ENCODE data around the gene IL20RB. TPM values are rescaled to one million over a fixed set of nuclear protein-coding genes. Genes with fewer than 3 reads are reported as not detected.
A peak's percentile ranks its signal among the peaks of the same experiment; 100 is the strongest.

Gene IL20RB
- total and polyA plus RNA-seq, 2 of the 13 experiments (the other 11 are each of a cell fraction or from before 2014, with no cell fraction given), result 0.22 to 0.32 TPM

GRCh38 chr3:136982033-136982432 lies 24.2 kb downstream of the IL20RB start:
- Histone ChIP-seq H3K9me3 (ENCODE audit: low read length) (no peaks in the 10 kb centered on the region), H3K27me3 (ENCODE audit: control insufficient read depth in 1 of 2, insufficient read depth in 2 of 2, low read length in 2 of 2) (no peaks in the 10 kb centered on the region), H3K4me1 (ENCODE audit: insufficient read depth, low read length) (no peaks in the 10 kb centered on the region), H3K79me2 (ENCODE audit: insufficient read depth, low read length) (no peaks in the 10 kb centered on the region), H3K27ac (ENCODE audit: extremely low read length, insufficient read depth, low read length) (no peak overlapping the region), H4K20me1 (ENCODE audit: insufficient read depth, low read length) (no peaks in the 10 kb centered on the region), H3K4me3 (replicated peaks in 1 of 3; ENCODE audit: insufficient read depth in 1 of 3, low read depth in 2 of 3, low read length in 3 of 3) (no peak overlapping the region), H3K4me2 (ENCODE audit: low read depth, low read length) (no peak overlapping the region), H3K9ac (ENCODE audit: insufficient read depth, low read depth, low read length) (no peak overlapping the region), H3K36me3 (replicated peaks in 1 of 2; ENCODE audit: control insufficient read depth in 1 of 2, insufficient read depth in 2 of 2, low read length in 2 of 2) (no peaks in the 10 kb centered on the region), H2AFZ (ENCODE audit: low read length) (no peak overlapping the region)
- in situ Hi-C loops (cut with HindIII; ENCODE audit: extremely low pct_ligation_motif_present, low pct_unique_long_range_greater_than_20kb), result no loop called here
- intact Hi-C loops (cut with micrococcal nuclease; ENCODE audit: unreplicated experiment), result no loop called here
- FAIRE-seq, result no peak
- ChIA-PET CTCF (ENCODE audit: low intra/inter-chr PET ratio, low total read pairs) (no interaction called here), POLR2A (no interaction called here)
- BruUV-seq (replicated peaks), result no TSS peak
- peak; percentile 82 for TF ChIP-seq CREB1 (IDR thresholded peaks at IDR 0.05)
- TF ChIP-seq CREB1 (CRISPR knock-in tag; IDR thresholded peaks at IDR 0.05), result no peak
- no peak for TF ChIP-seq ZBTB4 (CRISPR knock-in tag; IDR thresholded peaks at IDR 0.05; ENCODE audit: borderline replicate concordance)
- no peak for DNase-seq (ENCODE audit: low spot score)
- 46% methylated on average over 4 of the region's 5 CpGs for WGBS (ENCODE audit: low lambda C conversion rate)
- no peak for ATAC-seq

GRCh38 chr3:136982520-136983138 lies 24.8 kb downstream of the IL20RB start:
- ATAC-seq (no peak), DNase-seq (ENCODE audit: low spot score) (no peak), FAIRE-seq (no peak)
- 84% methylated on average over 4 of the region's 4 CpGs for WGBS (ENCODE audit: low lambda C conversion rate)
- Histone ChIP-seq H3K36me3 (replicated peaks in 1 of 2; ENCODE audit: control insufficient read depth in 1 of 2, insufficient read depth in 2 of 2, low read length in 2 of 2) (no peaks in the 10 kb centered on the region), H3K9ac (ENCODE audit: insufficient read depth, low read depth, low read length) (no peak overlapping the region), H2AFZ (ENCODE audit: low read length) (no peak overlapping the region), H3K9me3 (ENCODE audit: low read length) (no peaks in the 10 kb centered on the region), H4K20me1 (ENCODE audit: insufficient read depth, low read length) (no peaks in the 10 kb centered on the region), H3K27ac (ENCODE audit: extremely low read length, insufficient read depth, low read length) (no peak overlapping the region), H3K4me3 (replicated peaks in 1 of 3; ENCODE audit: insufficient read depth in 1 of 3, low read depth in 2 of 3, low read length in 3 of 3) (no peak overlapping the region), H3K79me2 (ENCODE audit: insufficient read depth, low read length) (no peaks in the 10 kb centered on the region), H3K27me3 (ENCODE audit: control insufficient read depth in 1 of 2, insufficient read depth in 2 of 2, low read length in 2 of 2) (no peaks in the 10 kb centered on the region), H3K4me2 (ENCODE audit: low read depth, low read length) (no peak overlapping the region), H3K4me1 (ENCODE audit: insufficient read depth, low read length) (no peaks in the 10 kb centered on the region)
- no TSS peak for BruUV-seq (replicated peaks)
- in situ Hi-C loops (cut with HindIII; ENCODE audit: extremely low pct_ligation_motif_present, low pct_unique_long_range_greater_than_20kb), result no loop called here
- CTCF ChIA-PET (ENCODE audit: low intra/inter-chr PET ratio, low total read pairs), result no interaction called here
- intact Hi-C loops (cut with micrococcal nuclease; ENCODE audit: unreplicated experiment), result no loop called here
- POLR2A ChIA-PET, result no interaction called here
- no peak for TF ChIP-seq ZNF510 (CRISPR knock-in tag; IDR thresholded peaks at IDR 0.05; ENCODE audit: low read depth)
- no peak for TF ChIP-seq ZNF703 (CRISPR knock-in tag; IDR thresholded peaks at IDR 0.05; ENCODE audit: borderline replicate concordance)
- TF ChIP-seq PAX8 (CRISPR knock-in tag; IDR thresholded peaks at IDR 0.05; ENCODE audit: borderline replicate concordance), result no peak
- TF ChIP-seq TRIM24 (CRISPR knock-in tag; IDR thresholded peaks at IDR 0.05), result no peak
- TF ChIP-seq HOMEZ (CRISPR knock-in tag; IDR thresholded peaks at IDR 0.05; ENCODE audit: low read depth), result no peak
- TF ChIP-seq JDP2 (CRISPR knock-in tag; IDR thresholded peaks at IDR 0.05; ENCODE audit: borderline replicate concordance), result no peak
- TF ChIP-seq ATF2 (CRISPR knock-in tag; IDR thresholded peaks at IDR 0.05), result no peak
- no peak for TF ChIP-seq MAF1 (CRISPR knock-in tag; IDR thresholded peaks at IDR 0.05; ENCODE audit: borderline replicate concordance)
- TF ChIP-seq KDM1A (CRISPR knock-in tag; IDR thresholded peaks at IDR 0.05), result no peak
- no peak for TF ChIP-seq ZNF24 (IDR thresholded peaks at IDR 0.05)
- TF ChIP-seq SP4 (CRISPR knock-in tag; IDR thresholded peaks at IDR 0.05), result no peak

All from HepG2 (cell line).